Gastroesophageal sphincter (tissue), 4 donors: ENCODE data around the gene SLC22A5. TPM values are rescaled to one million over a fixed set of nuclear protein-coding genes. Genes with fewer than 3 reads are reported as not detected.

ENCODE experiments used
- ATAC-seq: fragments of 150-250 bp; one replicate; pipeline ENCODE4 v1.9.1; 2016; ENCODE audit warnings: mild to moderate bottlenecking, moderate library complexity
- H3K27ac ChIP-seq, 4 donors: fragments of 200-600 bp; sonication (generic) in 3 of 4; 1 replicate in 3 of 4; 2 replicates in 1 of 4; pipeline ENCODE4 v1.5.1; 2016 to 2019
- H3K27me3 ChIP-seq: fragments of 200-600 bp; sonication (generic); one replicate; pipeline ENCODE4 v1.5.1; 2019
- H3K36me3 ChIP-seq, 2 donors: fragments of 200-600 bp; sonication (generic); one replicate each; pipeline ENCODE4 v1.5.1; 2019; ENCODE audit warnings: control low read depth in 1 of 2
- H3K4me1 ChIP-seq, 3 donors: fragments of 200-600 bp; sonication (generic); 1 replicate in 2 of 3; 2 replicates in 1 of 3; pipeline ENCODE4 v1.5.1; 2016 to 2019; ENCODE audit warnings: control low read depth in 2 of 3
- H3K4me3 ChIP-seq, 2 donors: fragments of 200-600 bp; sonication (generic); one replicate each; pipeline ENCODE4 v1.5.1; 2019; ENCODE audit warnings: mild to moderate bottlenecking in 1 of 2, moderate library complexity in 1 of 2
- H3K9me3 ChIP-seq, 3 donors: fragments of 200-600 bp; sonication (generic); one replicate each; pipeline ENCODE4 v1.5.1; 2017 to 2019; ENCODE audit warnings: control low read depth in 2 of 3
- CTCF ChIP-seq, 4 experiments: fragments of 200-600 bp in 2 of 4; fragments of 450-650 bp in 2 of 4; sonication (generic) in 1 of 4; IDR thresholded peaks; one replicate each; pipeline ENCODE4 v1.5.1; 2017 to 2019; ENCODE audit warnings: antibody characterized with exemption in 4 of 4, mild to moderate bottlenecking in 2 of 4, moderate library complexity in 2 of 4
- EP300 ChIP-seq: sonication (generic); formaldehyde crosslinking; IDR thresholded peaks from one replicate; pipeline ENCODE4 v1.6.1; 2017; ENCODE audit warnings: antibody characterized with exemption, mild to moderate bottlenecking
- POLR2A ChIP-seq, 2 donors: fragments of 450-650 bp; IDR thresholded peaks; one replicate each; pipeline ENCODE4 v1.6.1; 2017; ENCODE audit warnings: antibody characterized with exemption in 2 of 2, mild to moderate bottlenecking in 2 of 2, moderate library complexity in 1 of 2
- POLR2AphosphoS5 ChIP-seq: sonication (generic); formaldehyde crosslinking; IDR thresholded peaks from one replicate; pipeline ENCODE4 v1.6.1; 2017; ENCODE audit warnings: antibody characterized with exemption
- WGBS, 2 donors: methylation state at CpG; one replicate each; pipeline ENCODE4 v1.1.5; 2018; ENCODE audit warnings: low coverage in 1 of 2; 5-methylcytosine and 5-hydroxymethylcytosine counted together
- total RNA-seq, 4 donors: library from RNA; depleted of rRNA; stranded (reverse); fragments of >200 nt; gene quantifications; one replicate each; pipeline ENCODE4 v1.1.0, GENCODE V29; 2016

Gene SLC22A5
- total RNA-seq, 4 donors from 2014 or later: 6.5 to 9.6 (median 7.5) TPM

GRCh38 chr5:132355140-132355765 lies 14.3 kb upstream of the SLC22A5 start:
- H3K4me3 ChIP-seq: no peak overlapping the region
- WGBS, 2 donors: 100% methylated on average over 1 of the region's 3 CpGs; no CpG with 5 or more reads in 1 of the 2 donors
- ATAC-seq: no peak
- no peak overlapping the region for H3K27ac ChIP-seq
- no peak for TF ChIP-seq POLR2A (IDR thresholded peaks at IDR 0.05)
- TF ChIP-seq EP300: no peak
- TF ChIP-seq POLR2AphosphoS5: no peak
- no peak for TF ChIP-seq CTCF (IDR thresholded peaks at IDR 0.05)
- peaks cover 0 to 8% of the 10 kb centered on the region in 2 donors for H3K36me3 ChIP-seq
- H3K9me3 ChIP-seq: no peaks in the 10 kb centered on the region
- no peaks in the 10 kb centered on the region for H3K4me1 ChIP-seq
- H3K27me3 ChIP-seq: no peaks in the 10 kb centered on the region

GRCh38 chr5:132358775-132359174 lies 10.7 kb upstream of the SLC22A5 start:
- WGBS, 2 donors: 93 to 100% methylated on average over 1 of the region's 1 CpG

GRCh38 chr5:132362086-132362485 lies 7.4 kb upstream of the SLC22A5 start:
- Histone ChIP-seq H3K36me3 (peaks cover 0 to 6% of the 10 kb centered on the region in 2 donors), H3K4me3 (no peak overlapping the region), H3K4me1 (peaks cover 0 to 23% (median 0%) of the 10 kb centered on the region in 3 donors), H3K27me3 (no peaks in the 10 kb centered on the region), H3K9me3 (no peaks in the 10 kb centered on the region), H3K27ac (no peak overlapping the region)
- no peak for ATAC-seq
- WGBS, 2 donors: 97 to 100% methylated on average over 2 of the region's 2 CpGs
- TF ChIP-seq POLR2AphosphoS5 (no peak), EP300 (no peak), CTCF (IDR thresholded peaks at IDR 0.05) (no peak), POLR2A (IDR thresholded peaks at IDR 0.05) (no peak)

More at GRCh38 chr5:132358775-132359174, 10.7 kb upstream of the SLC22A5 start:
- Histone ChIP-seq H3K4me3 (no peak overlapping the region), H3K4me1 (peaks cover 0 to 9% (median 0%) of the 10 kb centered on the region in 3 donors), H3K9me3 (no peaks in the 10 kb centered on the region), H3K36me3 (peaks cover 0 to 8% of the 10 kb centered on the region in 2 donors), H3K27me3 (no peaks in the 10 kb centered on the region), H3K27ac (no peak overlapping the region)
- TF ChIP-seq EP300 (no peak), POLR2A (IDR thresholded peaks at IDR 0.05) (no peak), POLR2AphosphoS5 (no peak), CTCF (IDR thresholded peaks at IDR 0.05) (no peak)
- no peak for ATAC-seq

- H3K4me3 ChIP-seq: no peak overlapping the region
- no peaks in the 10 kb centered on the region for H3K9me3 ChIP-seq
- peak overlapping the region; percentile 37 to 70 (median 53) for H3K27ac ChIP-seq
- H3K27me3 ChIP-seq: no peaks in the 10 kb centered on the region
- H3K36me3 ChIP-seq: peaks cover 0 to 4% of the 10 kb centered on the region in 2 donors
- TF ChIP-seq CTCF (IDR thresholded peaks at IDR 0.05) (no peak), EP300 (no peak), POLR2AphosphoS5 (no peak), POLR2A (IDR thresholded peaks at IDR 0.05) (no peak)
- H3K4me1 ChIP-seq: peaks cover 0 to 24% (median 0%) of the 10 kb centered on the region in 3 donors
- ATAC-seq: peak; percentile 80
- WGBS, 2 donors: 38 to 50% methylated on average over 7 of the region's 7 CpGs
Measured at GRCh38 chr5:132363431-132364112, 5.9 kb upstream of the SLC22A5 start.
